IMR-90 (cell line): Measurements from ENCODE around the gene ZPBP2. TPM values are rescaled to one million over a fixed set of nuclear protein-coding genes. Genes with fewer than 3 reads are reported as not detected.
A peak's percentile ranks its signal among the peaks of the same experiment; 100 is the strongest.

Experiments used
- ATAC-seq: fragments of 200-7000 bp; cut with Tn5 transposase; 2 replicates; pipeline ENCODE4 v1.9.1; 2020; ENCODE audit warnings: low read depth, mild to moderate bottlenecking, moderate library complexity
- BruUV-seq: library from RNA; stranded (reverse); fragments of 400-500 nt; replicated peaks from 2 replicates; lab custom pipeline; 2021; lab: Mats Ljungman, UMichigan
- CTCF ChIA-PET: fragments of 300-600 bp; formaldehyde crosslinking; extraction: SDS; loops from one replicate; lab custom pipeline; 2021; ENCODE audit warnings: antibody characterized with exemption; lab: Yijun Ruan, JAX
- POLR2A ChIA-PET: fragments of 300-600 bp; sonication (Branson Sonifier 250); formaldehyde crosslinking; loops from one replicate; lab custom pipeline; 2022; ENCODE audit warnings: antibody characterized with exemption; ENCODE audit not compliant: unreplicated experiment; lab: Charles Lee
- DNase-seq: peaks from one replicate; pipeline ENCODE4 v3.0.0; 2013
- H2AFZ ChIP-seq: replicated peaks from 2 replicates; pipeline ENCODE3; 2013; ENCODE audit warnings: low read length, mild to moderate bottlenecking; ENCODE audit not compliant: poor library complexity
- H2AK5ac ChIP-seq: 2 replicates; pipeline ENCODE4 v1.6.1; 2013; ENCODE audit warnings: low read depth, low read length, inconsistent platforms
- H2AK9ac ChIP-seq: replicated peaks from 2 replicates; pipeline ENCODE3; 2013; ENCODE audit warnings: mild to moderate bottlenecking, low read depth, low read length, moderate library complexity; ENCODE audit not compliant: poor library complexity
- H2BK120ac ChIP-seq: 2 replicates; pipeline ENCODE4 v1.6.1; 2013; ENCODE audit warnings: low read depth, low read length, inconsistent platforms
- H2BK15ac ChIP-seq: 3 replicates; pipeline ENCODE4 v1.6.1; 2013; ENCODE audit warnings: low read depth, low read length, inconsistent platforms
- H2BK20ac ChIP-seq: 2 replicates; pipeline ENCODE4 v1.6.1; 2013; ENCODE audit warnings: low read depth, mild to moderate bottlenecking, inconsistent platforms, low read length, moderate library complexity
- H2BK5ac ChIP-seq: 2 replicates; pipeline ENCODE4 v1.6.1; 2013; ENCODE audit warnings: mild to moderate bottlenecking, low read depth, low read length, inconsistent platforms; ENCODE audit not compliant: poor library complexity, severe bottlenecking
- H3K14ac ChIP-seq: replicated peaks from 2 replicates; pipeline ENCODE4 v1.6.1; 2013; ENCODE audit warnings: low read depth, low read length, inconsistent platforms
- H3K18ac ChIP-seq: 2 replicates; pipeline ENCODE4 v1.6.1; 2013; ENCODE audit warnings: low read depth, low read length, control low read depth
- H3K23ac ChIP-seq: 2 replicates; pipeline ENCODE4 v1.6.1; 2013; ENCODE audit warnings: low read depth, low read length, inconsistent platforms
- H3K27ac ChIP-seq: 2 replicates; pipeline ENCODE4 v1.5.1; 2013; ENCODE audit warnings: mild to moderate bottlenecking, control low read depth, low read length; ENCODE audit not compliant: insufficient read depth
- H3K27me3 ChIP-seq: 2 replicates; pipeline ENCODE4 v1.6.1; 2013; ENCODE audit warnings: low read length; ENCODE audit not compliant: control insufficient read depth, insufficient read depth
- H3K36me3 ChIP-seq: 2 replicates; pipeline ENCODE4 v1.6.1; 2013; ENCODE audit warnings: low read length, mixed read lengths; ENCODE audit not compliant: control insufficient read depth, insufficient read depth
- H3K4ac ChIP-seq: 2 replicates; pipeline ENCODE4 v1.6.1; 2013; ENCODE audit warnings: low read depth, low read length, inconsistent platforms
- H3K4me1 ChIP-seq: 2 replicates; pipeline ENCODE4 v1.6.1; 2013; ENCODE audit warnings: low read length, mixed read lengths; ENCODE audit not compliant: control insufficient read depth, insufficient read depth
- H3K4me2 ChIP-seq: 2 replicates; pipeline ENCODE4 v1.6.1; 2013; ENCODE audit warnings: low read depth, mild to moderate bottlenecking, control low read depth, low read length, moderate library complexity
- H3K4me3 ChIP-seq: 2 replicates; pipeline ENCODE4 v1.5.1; 2013; ENCODE audit warnings: low read depth, mild to moderate bottlenecking, control low read depth, low read length, moderate library complexity; ENCODE audit not compliant: insufficient read depth
- H3K56ac ChIP-seq: 2 replicates; pipeline ENCODE4 v1.6.1; 2013; ENCODE audit warnings: low read length, inconsistent platforms; ENCODE audit not compliant: insufficient read depth; ENCODE audit errors: extremely low read depth
- H3K79me1 ChIP-seq, 2 experiments: 2 replicates each; pipeline ENCODE4 v1.6.1; 2013; ENCODE audit warnings: low read length in 2 of 2, inconsistent platforms in 1 of 2, low read depth in 1 of 2
- H3K9ac ChIP-seq: 2 replicates; pipeline ENCODE4 v1.6.1; 2013; ENCODE audit warnings: low read depth, low read length, control low read depth
- H3K9me1 ChIP-seq: 2 replicates; pipeline ENCODE4 v1.6.1; 2013; ENCODE audit warnings: low read length, inconsistent platforms; ENCODE audit not compliant: insufficient read depth
- H3K9me3 ChIP-seq: 2 replicates; pipeline ENCODE4 v1.6.1; 2013; ENCODE audit warnings: low read length; ENCODE audit not compliant: control insufficient read depth, insufficient read depth
- H4K20me1 ChIP-seq: 2 replicates; pipeline ENCODE4 v1.6.1; 2013; ENCODE audit warnings: low read length, inconsistent platforms; ENCODE audit not compliant: insufficient read depth
- H4K5ac ChIP-seq: 2 replicates; pipeline ENCODE4 v1.6.1; 2013; ENCODE audit warnings: mild to moderate bottlenecking, low read depth, low read length, control low read depth
- H4K8ac ChIP-seq, 2 experiments: 2 replicates each; pipeline ENCODE4 v1.6.1; 2013; ENCODE audit warnings: low read depth in 2 of 2, low read length in 2 of 2, control low read depth in 1 of 2, inconsistent platforms in 1 of 2
- H4K91ac ChIP-seq: 2 replicates; pipeline ENCODE4 v1.6.1; 2013; ENCODE audit warnings: low read depth, low read length, inconsistent platforms; ENCODE audit not compliant: insufficient read depth
- BHLHE40 ChIP-seq: fragments of 150-350 bp; IDR thresholded peaks from 2 replicates; pipeline ENCODE4 v1.6.1; 2016; ENCODE audit warnings: mild to moderate bottlenecking, low read depth, low read length
- CEBPB ChIP-seq: IDR thresholded peaks from 2 replicates; pipeline ENCODE4 v1.6.1; 2012; ENCODE audit warnings: low read depth, low read length, improper control_type of control experiment
- MAZ ChIP-seq: IDR thresholded peaks from 2 replicates; pipeline ENCODE4 v1.6.1; 2012; ENCODE audit warnings: low read depth, mild to moderate bottlenecking, low read length, improper control_type of control experiment, moderate library complexity, borderline replicate concordance
- NFE2L2 ChIP-seq: fragments of 150-350 bp; IDR thresholded peaks from 2 replicates; pipeline ENCODE4 v1.6.1; 2016; ENCODE audit warnings: low read depth, mild to moderate bottlenecking, low read length
- POLR2A ChIP-seq: IDR thresholded peaks from 2 replicates; pipeline ENCODE4 v1.6.1; 2012; ENCODE audit warnings: mild to moderate bottlenecking, low read depth, low read length
- RCOR1 ChIP-seq: IDR thresholded peaks from 2 replicates; pipeline ENCODE4 v1.6.1; 2012; ENCODE audit warnings: mild to moderate bottlenecking, low read length, improper control_type of control experiment; ENCODE audit not compliant: insufficient replicate concordance
- RFX5 ChIP-seq: IDR thresholded peaks from 2 replicates; pipeline ENCODE4 v1.8.0; 2012; ENCODE audit warnings: low read depth, mild to moderate bottlenecking, low read length, moderate library complexity
- SMC3 ChIP-seq: fragments of 150-350 bp; IDR thresholded peaks from 2 replicates; pipeline ENCODE4 v1.6.1; 2016; ENCODE audit warnings: low read depth, mild to moderate bottlenecking, antibody characterized with exemption, low read length, moderate library complexity
- WGBS, 2 experiments: methylation state at CpG; one replicate each; pipeline versions ENCODE4 v1.1.5 to v1.1.7; 2013; ENCODE audit warnings: missing lambda C conversion rate in 2 of 2; ENCODE audit not compliant: insufficient read length in 1 of 2; ENCODE audit errors: extremely low coverage in 2 of 2; 5-methylcytosine and 5-hydroxymethylcytosine counted together
- dilution Hi-C: fragments of 300-500 bp; cut with HindIII; formaldehyde crosslinking; loops from one replicate; pipeline ENCODE4 v1.14.3; 2018; ENCODE audit warnings: low sequenced_read_pairs; ENCODE audit not compliant: unreplicated experiment
- in situ Hi-C: fragments of 300-500 bp; cut with MboI; formaldehyde crosslinking; loops from 3 replicates; pipeline ENCODE4 v1.14.3; 2019; ENCODE audit warnings: low sequenced_read_pairs, inconsistent platforms, mixed read lengths
- intact Hi-C: fragments of 100-400 bp; cut with micrococcal nuclease; formaldehyde crosslinking; loops from 2 replicates; pipeline ENCODE4 v1.10.0; 2022
- polyA plus RNA-seq, 3 experiments: library from polyadenylated mRNA; depleted of rRNA; stranded (reverse); fragments of >200 nt; gene quantifications; 2 replicates each; pipeline ENCODE4 v1.2.3, GENCODE V29; 2012; ENCODE audit warnings: low replicate concordance in 1 of 3
- total RNA-seq: library from RNA; depleted of rRNA; stranded (reverse); fragments of >200 nt; gene quantifications from 2 replicates; pipeline ENCODE4 v1.2.3, GENCODE V29; 2012

ZPBP2 gene
- total and polyA plus RNA-seq, 2 of the 4 experiments (the other 2 are of a cell fraction), result not detected

- H3K4ac ChIP-seq, result no peak overlapping the region
- H4K91ac ChIP-seq, result no peak overlapping the region
- H2BK15ac ChIP-seq, result no peak overlapping the region
- H3K9me3 ChIP-seq, result no peaks in the 10 kb centered on the region
- no peak overlapping the region for H2AK9ac ChIP-seq
- BruUV-seq, result no TSS peak
- H2AFZ ChIP-seq, result no peak overlapping the region
- no peak overlapping the region for H3K18ac ChIP-seq
- no peaks in the 10 kb centered on the region for H3K9me1 ChIP-seq
- H2AK5ac ChIP-seq, result no peak overlapping the region
- no peaks in the 10 kb centered on the region for H3K4me1 ChIP-seq
- intact Hi-C loops, result no loop called here
- H3K27me3 ChIP-seq, result no peaks in the 10 kb centered on the region
- no peaks in the 10 kb centered on the region for H4K20me1 ChIP-seq
- no peak overlapping the region for H3K4me2 ChIP-seq
- DNase-seq (no peak), ATAC-seq (0 out of 2 replicates have a peak, but pooled peaks have one; percentile 14)
- H2BK5ac ChIP-seq, result no peak overlapping the region
- no peak overlapping the region for H3K27ac ChIP-seq
- no peak overlapping the region for H3K9ac ChIP-seq
- no peak overlapping the region for H2BK20ac ChIP-seq
- ChIA-PET POLR2A (no interaction called here), CTCF (interaction anchor here (0.6 kb wide), 1 partner anchor 57 kb away, joined by 5 read pairs; no protein-coding TSS in a partner anchor)
- TF ChIP-seq NFE2L2 (no peak), RCOR1 (no peak), POLR2A (no peak), SMC3 (no peak), BHLHE40 (no peak), CEBPB (no peak), MAZ (no peak), RFX5 (no peak)
- H3K14ac ChIP-seq, result no peak overlapping the region
- H3K36me3 ChIP-seq, result no peaks in the 10 kb centered on the region
- no peak overlapping the region for H4K5ac ChIP-seq
- no peaks in the 10 kb centered on the region for H3K79me1 ChIP-seq
- no peak overlapping the region for H2BK120ac ChIP-seq
- WGBS, 2 experiments, result no CpG with 5 or more reads among the region's 4 CpGs
- dilution Hi-C loops, result no loop called here
- H3K56ac ChIP-seq, result no peak overlapping the region
- in situ Hi-C loops, result no loop called here
- no peak overlapping the region for H4K8ac ChIP-seq
- no peak overlapping the region for H3K23ac ChIP-seq
- H3K4me3 ChIP-seq, result no peak overlapping the region
These were observed 35.3 kb downstream of the ZPBP2 start for GRCh38 chr17:39903158-39903884.
